Endothelial cell of umbilical vein (primary cell): Measurements from ENCODE around the gene PRR5L. TPM values are rescaled to one million over a fixed set of nuclear protein-coding genes. Genes with fewer than 3 reads are reported as not detected.

Experiments
- BruUV-seq: library from RNA; stranded (reverse); fragments of 400-500 nt; replicated peaks from 2 replicates; lab custom pipeline; 2021; lab: Mats Ljungman, UMichigan
- CTCF ChIA-PET: fragments of 300-600, 350-600 bp; sonication (Branson Sonifier 250); formaldehyde crosslinking; loops from one replicate; lab custom pipeline; 2021; ENCODE audit warnings: antibody characterized with exemption, inconsistent platforms; lab: Charles Lee
- POLR2A ChIA-PET: fragments of 300-600, 350-600 bp; sonication (Branson Sonifier 250); formaldehyde crosslinking; loops from one replicate; lab custom pipeline; 2021; ENCODE audit warnings: antibody characterized with exemption, inconsistent platforms; lab: Charles Lee
- DNase-seq: peaks from one replicate; pipeline ENCODE4 v3.0.0-alpha.2; 2011; ENCODE audit warnings: low read depth, low spot score
- FAIRE-seq: peaks from 2 replicates; lab custom pipeline; 2011; peaks lifted over from hg19 to GRCh38; lab: Jason Lieb, UNC
- H2AFZ ChIP-seq: 2 replicates; pipeline ENCODE4 v1.6.0; 2012; ENCODE audit warnings: low read depth, low read length, control low read depth, inconsistent platforms
- H3K27ac ChIP-seq: 2 replicates; pipeline ENCODE4 v1.5.1; 2011; ENCODE audit warnings: low read depth, mild to moderate bottlenecking, control low read depth, low read length, moderate library complexity; ENCODE audit not compliant: insufficient read depth
- H3K27me3 ChIP-seq, 2 experiments: 2 replicates each; pipeline versions ENCODE4 v1.6.0 to v1.6.1; 2011; ENCODE audit warnings: low read length in 2 of 2, mixed read lengths in 1 of 2; ENCODE audit not compliant: control insufficient read depth in 2 of 2, insufficient read depth in 2 of 2
- H3K36me3 ChIP-seq, 2 experiments: 2 replicates in 1 of 2; 3 replicates in 1 of 2; pipeline ENCODE4 v1.5.1; 2011; ENCODE audit warnings: low read length in 2 of 2, mild to moderate bottlenecking in 1 of 2, moderate library complexity in 1 of 2; ENCODE audit not compliant: control insufficient read depth in 2 of 2, insufficient read depth in 2 of 2; ENCODE audit errors: extremely low read depth in 1 of 2
- H3K4me1 ChIP-seq: 3 replicates; pipeline ENCODE4 v1.5.1; 2011; ENCODE audit warnings: mild to moderate bottlenecking, low read length; ENCODE audit not compliant: control insufficient read depth, insufficient read depth; ENCODE audit errors: extremely low read depth
- H3K4me2 ChIP-seq: 2 replicates; pipeline ENCODE4 v1.6.1; 2011; ENCODE audit warnings: low read length, control low read depth, mixed read lengths; ENCODE audit not compliant: insufficient read depth
- H3K4me3 ChIP-seq, 3 experiments: fragments of 200-600 bp in 1 of 3; sonication (generic), shearing (Covaris generic) in 1 of 3; replicated peaks in 1 of 3; 2 replicates each; pipeline ENCODE4 v1.5.1; 2011 to 2016; ENCODE audit warnings: control low read depth in 3 of 3, low read length in 3 of 3, mild to moderate bottlenecking in 2 of 3, inconsistent platforms in 1 of 3, low read depth in 1 of 3, moderate library complexity in 1 of 3; ENCODE audit not compliant: insufficient read depth in 1 of 3
- H3K79me2 ChIP-seq: 2 replicates; pipeline ENCODE4 v1.6.0; 2012; ENCODE audit warnings: low read length, inconsistent platforms; ENCODE audit not compliant: control insufficient read depth, insufficient read depth
- H3K9ac ChIP-seq: replicated peaks from 2 replicates; pipeline ENCODE3; 2011; ENCODE audit warnings: low read length, control low read depth; ENCODE audit not compliant: insufficient read depth; ENCODE audit errors: extremely low read depth
- H3K9me1 ChIP-seq: replicated peaks from 3 replicates; pipeline ENCODE4 v1.6.0; 2011; ENCODE audit warnings: mild to moderate bottlenecking, low read length; ENCODE audit not compliant: control insufficient read depth, insufficient read depth; ENCODE audit errors: extremely low read depth
- H3K9me3 ChIP-seq: replicated peaks from 2 replicates; pipeline ENCODE4 v1.5.1; 2012; ENCODE audit warnings: low read length, inconsistent platforms; ENCODE audit not compliant: control insufficient read depth, insufficient read depth
- H4K20me1 ChIP-seq: replicated peaks from 2 replicates; pipeline ENCODE3; 2011; ENCODE audit warnings: mild to moderate bottlenecking, low read length; ENCODE audit not compliant: control insufficient read depth, insufficient read depth; ENCODE audit errors: extremely low read depth
- EZH2 ChIP-seq: IDR thresholded peaks from 2 replicates; pipeline ENCODE4 v1.6.1; 2012; ENCODE audit warnings: borderline replicate concordance, low read depth, mild to moderate bottlenecking, moderate library complexity, low read length, inconsistent platforms; ENCODE audit not compliant: severe bottlenecking
- FOS ChIP-seq: IDR thresholded peaks from 2 replicates; pipeline ENCODE4 v1.6.1; 2011; ENCODE audit warnings: mild to moderate bottlenecking, low read length, moderate library complexity, borderline replicate concordance; ENCODE audit not compliant: insufficient read depth
- GATA2 ChIP-seq: IDR thresholded peaks from 2 replicates; pipeline ENCODE4 v1.7.0; 2011; ENCODE audit warnings: low read depth, mild to moderate bottlenecking, moderate library complexity, mixed read lengths, low read length; ENCODE audit not compliant: insufficient read length, insufficient read depth
- JUN ChIP-seq: IDR thresholded peaks from 2 replicates; pipeline ENCODE4 v1.6.1; 2011; ENCODE audit warnings: borderline replicate concordance, low read depth; ENCODE audit not compliant: insufficient read length, insufficient read depth
- MYC ChIP-seq: IDR thresholded peaks from one replicate; pipeline ENCODE4 v1.6.1; 2011; ENCODE audit warnings: mild to moderate bottlenecking, low read depth, low read length
- POLR2A ChIP-seq: IDR thresholded peaks from 2 replicates; pipeline ENCODE4 v1.6.1; 2012; ENCODE audit warnings: low read depth, mild to moderate bottlenecking, control low read depth, low read length
- POLR2AphosphoS5 ChIP-seq: IDR thresholded peaks from 2 replicates; pipeline ENCODE4 v1.6.1; 2012; ENCODE audit warnings: low read depth, mild to moderate bottlenecking, control low read depth, low read length, moderate library complexity; ENCODE audit not compliant: insufficient read depth
- dilution Hi-C: fragments of 300-500 bp; cut with MboI; formaldehyde crosslinking; loops from one replicate; pipeline ENCODE4 v1.15.0; 2019; ENCODE audit warnings: low sequenced_read_pairs; ENCODE audit not compliant: extremely low pct_ligation_motif_present
- intact Hi-C: fragments of 100-400 bp; cut with micrococcal nuclease; formaldehyde crosslinking; loops from one replicate; pipeline ENCODE4 v1.10.0; 2022
- polyA plus RNA-seq, 4 experiments: library from polyadenylated mRNA; depleted of rRNA in 3 of 4; stranded (reverse) in 3 of 4; unstranded in 1 of 4; fragments of >200 nt; gene quantifications; 2 replicates each; pipeline versions ENCODE4 v1.2.1 to v1.2.3, GENCODE V29; 2011 to 2012; ENCODE audit warnings: missing spikeins in 1 of 4
- total RNA-seq: library from RNA; stranded (reverse); gene quantifications from 2 replicates; pipeline ENCODE4 v1.2.3, GENCODE V29; 2021
- TF ChIP-seq, protein P1 (sequence below), 2 donors: IDR thresholded peaks; 1 replicate in 1 of 2; 2 replicates in 1 of 2; pipeline ENCODE4 v1.5.1; 2011; ENCODE audit warnings: low read length in 2 of 2, mild to moderate bottlenecking in 2 of 2, moderate library complexity in 2 of 2, control low read depth in 1 of 2, inconsistent platforms in 1 of 2, low read depth in 1 of 2; ENCODE audit not compliant: insufficient read depth in 1 of 2; ENCODE audit errors: extremely low read depth in 1 of 2
- TF ChIP-seq, protein P2 (sequence below): IDR thresholded peaks from 2 replicates; pipeline ENCODE4 v1.6.1; 2011; ENCODE audit not compliant: insufficient read depth, insufficient read length

The PRR5L gene
- total and polyA plus RNA-seq, 2 donors (not counting 3 experiments of a cell fraction or from before 2014, with no cell fraction given): 2.5 to 6.1 TPM

DNA sequence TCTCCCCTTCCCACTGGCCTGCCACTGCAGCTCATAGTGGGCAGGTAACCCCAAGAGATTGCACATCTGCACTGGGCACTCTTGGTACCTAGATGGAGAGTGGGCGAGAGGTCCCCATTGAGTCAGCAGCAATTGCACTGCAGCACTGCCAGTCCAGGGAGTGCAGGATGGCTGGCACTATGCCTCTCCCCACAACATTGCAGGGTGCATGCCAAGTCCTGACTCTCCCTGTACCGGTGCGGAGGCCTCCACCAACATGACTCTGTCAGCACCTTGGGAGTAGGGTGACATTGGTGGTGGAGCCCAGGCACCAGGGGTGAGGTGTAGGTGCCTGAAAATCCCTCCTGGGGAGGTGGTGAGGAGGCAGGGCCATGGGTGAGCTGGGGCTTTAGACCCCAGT, 131.8 kb downstream of the PRR5L start:
- POLR2A ChIA-PET: no interaction called here
- no peak for FAIRE-seq
- intact Hi-C loops: no loop called here

More for the DNA sequence above, 131.8 kb downstream of the PRR5L start:
- CTCF ChIA-PET: no interaction called here
- Histone ChIP-seq H3K9me3 (no peaks in the 10 kb centered on the region), H3K79me2 (no peaks in the 10 kb centered on the region), H4K20me1 (no peaks in the 10 kb centered on the region), H3K9me1 (no peaks in the 10 kb centered on the region), H3K9ac (no peak overlapping the region), H3K27ac (no peak overlapping the region), H2AFZ (no peak overlapping the region), H3K4me3 (no peak overlapping the region), H3K36me3 (no peaks in the 10 kb centered on the region), H3K4me2 (no peak overlapping the region), H3K4me1 (peaks cover 11% of the 10 kb centered on the region), H3K27me3 (no peaks in the 10 kb centered on the region)
- dilution Hi-C loops: no loop called here
- DNase-seq: no peak
- no TSS peak for BruUV-seq
- no peak for TF ChIP-seq FOS
- no peak for TF ChIP-seq GATA2
- TF ChIP-seq EZH2: no peak
- TF ChIP-seq, protein P1, sequence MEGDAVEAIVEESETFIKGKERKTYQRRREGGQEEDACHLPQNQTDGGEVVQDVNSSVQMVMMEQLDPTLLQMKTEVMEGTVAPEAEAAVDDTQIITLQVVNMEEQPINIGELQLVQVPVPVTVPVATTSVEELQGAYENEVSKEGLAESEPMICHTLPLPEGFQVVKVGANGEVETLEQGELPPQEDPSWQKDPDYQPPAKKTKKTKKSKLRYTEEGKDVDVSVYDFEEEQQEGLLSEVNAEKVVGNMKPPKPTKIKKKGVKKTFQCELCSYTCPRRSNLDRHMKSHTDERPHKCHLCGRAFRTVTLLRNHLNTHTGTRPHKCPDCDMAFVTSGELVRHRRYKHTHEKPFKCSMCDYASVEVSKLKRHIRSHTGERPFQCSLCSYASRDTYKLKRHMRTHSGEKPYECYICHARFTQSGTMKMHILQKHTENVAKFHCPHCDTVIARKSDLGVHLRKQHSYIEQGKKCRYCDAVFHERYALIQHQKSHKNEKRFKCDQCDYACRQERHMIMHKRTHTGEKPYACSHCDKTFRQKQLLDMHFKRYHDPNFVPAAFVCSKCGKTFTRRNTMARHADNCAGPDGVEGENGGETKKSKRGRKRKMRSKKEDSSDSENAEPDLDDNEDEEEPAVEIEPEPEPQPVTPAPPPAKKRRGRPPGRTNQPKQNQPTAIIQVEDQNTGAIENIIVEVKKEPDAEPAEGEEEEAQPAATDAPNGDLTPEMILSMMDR (IDR thresholded peaks at IDR 0.05; ENCODE audit: extremely low read depth in 1 of 2, insufficient read depth in 1 of 2, low read depth in 1 of 2, low read length in 2 of 2): no peak
- no peak for TF ChIP-seq JUN
- TF ChIP-seq MYC: no peak
- TF ChIP-seq POLR2A: no peak
- TF ChIP-seq, protein P2, sequence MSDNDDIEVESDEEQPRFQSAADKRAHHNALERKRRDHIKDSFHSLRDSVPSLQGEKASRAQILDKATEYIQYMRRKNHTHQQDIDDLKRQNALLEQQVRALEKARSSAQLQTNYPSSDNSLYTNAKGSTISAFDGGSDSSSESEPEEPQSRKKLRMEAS: no peak
- TF ChIP-seq POLR2AphosphoS5: no peak
